T-helper 1 cell treated with Interleukin-12 subunit alpha and Interleukin-12 subunit beta and Interleukin-4 antibody, amounts not matched to agents 30 μg/mL and 1 μg/mL, for 36 hours (primary cell): ENCODE results near the gene ZNF30.

Source experiments
- H3K27ac Mint-ChIP-seq: one replicate; pipeline ENCODE4 v1.8.0; 2021; ENCODE audit warnings: mild to moderate bottlenecking, mixed read lengths
- H3K27me3 Mint-ChIP-seq: one replicate; pipeline ENCODE4 v1.8.0; 2021; ENCODE audit warnings: low read depth, mixed read lengths
- H3K36me3 Mint-ChIP-seq: one replicate; pipeline ENCODE4 v1.8.0; 2021; ENCODE audit warnings: low read depth, mixed read lengths
- H3K4me1 Mint-ChIP-seq: one replicate; pipeline ENCODE4 v1.8.0; 2021; ENCODE audit warnings: low read depth, mixed read lengths
- H3K4me3 Mint-ChIP-seq: one replicate; pipeline ENCODE4 v1.8.0; 2021; ENCODE audit warnings: mild to moderate bottlenecking, moderate library complexity, mixed read lengths
- H3K9me3 Mint-ChIP-seq: one replicate; pipeline ENCODE4 v1.8.0; 2021; ENCODE audit warnings: mixed read lengths

ZNF30 gene

DNA sequence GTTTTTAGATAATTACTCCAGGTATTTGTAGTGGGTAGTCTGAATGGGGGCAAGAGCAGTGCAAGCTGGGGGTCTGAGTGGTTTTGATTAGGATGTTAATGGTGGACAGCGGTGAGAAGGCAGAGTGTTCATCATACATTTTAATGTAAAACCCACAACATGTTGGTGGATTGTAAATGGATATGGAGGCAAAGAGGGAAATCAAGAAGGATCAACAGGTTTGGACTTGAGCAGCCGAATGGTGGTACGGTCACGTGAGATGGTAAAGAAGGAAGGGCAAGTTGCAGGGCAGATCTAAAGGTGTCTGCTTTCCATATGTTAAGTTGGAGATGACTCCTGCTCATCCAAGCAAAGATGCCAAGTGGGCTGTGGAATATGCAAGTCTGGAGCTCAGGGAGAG lies 9.5 kb downstream of the ZNF30 start:
- Mint-ChIP-seq H3K27me3 (no peaks in the 10 kb centered on the region), H3K36me3 (peaks cover 44% of the 10 kb centered on the region), H3K27ac (no peak overlapping the region), H3K9me3 (peaks cover 28% of the 10 kb centered on the region), H3K4me3 (no peak overlapping the region), H3K4me1 (no peaks in the 10 kb centered on the region)

DNA sequence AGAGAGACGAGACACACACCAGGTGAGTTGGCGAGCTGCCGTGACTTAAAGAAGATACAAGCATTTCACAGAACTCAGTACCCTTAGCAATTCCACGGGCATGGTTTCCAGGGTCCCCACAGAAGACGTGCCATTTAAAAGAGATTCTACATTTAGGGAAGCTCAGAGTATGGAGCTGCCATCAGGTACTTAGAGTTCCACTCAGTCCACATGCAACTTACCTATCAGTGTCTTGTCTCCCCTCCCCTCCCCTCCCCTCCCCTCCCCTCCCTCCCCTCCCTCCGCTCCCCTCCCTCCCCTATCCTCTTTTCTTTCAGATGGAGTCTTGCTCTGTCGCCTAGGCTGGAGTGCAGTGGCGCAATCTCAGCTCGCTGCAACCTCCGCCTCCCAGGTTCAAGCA lies 12.2 kb downstream of the ZNF30 start:
- no peaks in the 10 kb centered on the region for H3K27me3 Mint-ChIP-seq
- H3K4me1 Mint-ChIP-seq = no peaks in the 10 kb centered on the region
- peaks cover 52% of the 10 kb centered on the region for H3K36me3 Mint-ChIP-seq
- no peak overlapping the region for H3K4me3 Mint-ChIP-seq
- H3K27ac Mint-ChIP-seq = no peak overlapping the region
- H3K9me3 Mint-ChIP-seq = peaks cover 47% of the 10 kb centered on the region

DNA sequence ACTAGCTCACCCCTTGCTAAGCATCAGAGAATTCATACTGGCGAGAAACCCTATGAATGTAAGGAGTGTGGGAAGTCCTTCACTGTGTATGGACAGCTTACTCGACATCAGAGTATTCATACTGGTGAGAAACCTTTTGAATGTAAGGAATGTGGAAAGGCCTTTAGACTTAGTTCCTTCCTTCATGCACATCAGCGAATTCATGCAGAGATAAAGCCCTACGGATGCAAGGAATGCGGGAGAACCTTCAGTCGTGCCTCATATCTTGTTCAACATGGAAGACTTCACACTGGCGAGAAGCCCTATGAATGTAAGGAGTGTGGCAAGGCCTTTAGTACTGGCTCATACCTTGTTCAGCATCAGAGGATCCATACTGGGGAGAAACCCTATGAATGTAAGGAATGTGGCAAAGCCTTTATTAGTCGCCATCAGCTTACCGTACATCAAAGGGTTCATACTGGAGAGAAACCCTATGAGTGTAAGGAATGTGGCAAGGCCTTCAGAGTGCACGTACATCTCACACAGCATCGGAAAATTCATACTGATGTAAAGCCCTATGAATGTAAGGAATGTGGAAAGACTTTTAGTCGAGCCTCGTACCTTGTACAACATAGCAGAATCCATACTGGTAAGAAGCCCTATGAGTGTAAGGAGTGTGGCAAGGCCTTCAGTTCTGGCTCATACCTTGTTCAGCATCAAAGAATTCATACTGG lies 17.3 kb downstream of the ZNF30 start:
- Mint-ChIP-seq H3K27ac (no peak overlapping the region), H3K27me3 (no peaks in the 10 kb centered on the region), H3K9me3 (peaks cover 62% of the 10 kb centered on the region), H3K4me1 (no peaks in the 10 kb centered on the region), H3K4me3 (no peak overlapping the region), H3K36me3 (peaks cover 50% of the 10 kb centered on the region)

DNA sequence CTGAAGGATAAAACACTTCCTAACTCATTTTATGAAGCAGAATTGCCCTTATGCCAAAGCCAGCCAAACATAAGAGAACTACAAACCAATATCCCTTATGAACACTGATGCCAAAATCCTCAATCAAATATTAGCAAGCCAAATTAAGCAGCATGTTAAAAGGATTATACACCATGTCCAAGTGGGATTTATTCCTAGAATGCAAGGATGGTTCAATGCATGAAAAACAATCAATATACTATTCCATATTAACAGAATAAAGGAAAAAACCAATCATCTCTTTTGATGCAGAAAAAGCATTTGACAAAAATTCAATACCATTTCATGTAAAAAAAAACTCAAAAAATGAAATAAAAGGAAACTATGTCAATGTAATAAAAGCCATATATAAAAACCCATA lies 26.4 kb downstream of the ZNF30 start:
- no peak overlapping the region for H3K4me3 Mint-ChIP-seq
- H3K27me3 Mint-ChIP-seq = no peaks in the 10 kb centered on the region
- H3K9me3 Mint-ChIP-seq = peaks cover 78% of the 10 kb centered on the region
- H3K4me1 Mint-ChIP-seq = no peaks in the 10 kb centered on the region
- H3K27ac Mint-ChIP-seq = no peak overlapping the region
- H3K36me3 Mint-ChIP-seq = peaks cover 69% of the 10 kb centered on the region

DNA sequence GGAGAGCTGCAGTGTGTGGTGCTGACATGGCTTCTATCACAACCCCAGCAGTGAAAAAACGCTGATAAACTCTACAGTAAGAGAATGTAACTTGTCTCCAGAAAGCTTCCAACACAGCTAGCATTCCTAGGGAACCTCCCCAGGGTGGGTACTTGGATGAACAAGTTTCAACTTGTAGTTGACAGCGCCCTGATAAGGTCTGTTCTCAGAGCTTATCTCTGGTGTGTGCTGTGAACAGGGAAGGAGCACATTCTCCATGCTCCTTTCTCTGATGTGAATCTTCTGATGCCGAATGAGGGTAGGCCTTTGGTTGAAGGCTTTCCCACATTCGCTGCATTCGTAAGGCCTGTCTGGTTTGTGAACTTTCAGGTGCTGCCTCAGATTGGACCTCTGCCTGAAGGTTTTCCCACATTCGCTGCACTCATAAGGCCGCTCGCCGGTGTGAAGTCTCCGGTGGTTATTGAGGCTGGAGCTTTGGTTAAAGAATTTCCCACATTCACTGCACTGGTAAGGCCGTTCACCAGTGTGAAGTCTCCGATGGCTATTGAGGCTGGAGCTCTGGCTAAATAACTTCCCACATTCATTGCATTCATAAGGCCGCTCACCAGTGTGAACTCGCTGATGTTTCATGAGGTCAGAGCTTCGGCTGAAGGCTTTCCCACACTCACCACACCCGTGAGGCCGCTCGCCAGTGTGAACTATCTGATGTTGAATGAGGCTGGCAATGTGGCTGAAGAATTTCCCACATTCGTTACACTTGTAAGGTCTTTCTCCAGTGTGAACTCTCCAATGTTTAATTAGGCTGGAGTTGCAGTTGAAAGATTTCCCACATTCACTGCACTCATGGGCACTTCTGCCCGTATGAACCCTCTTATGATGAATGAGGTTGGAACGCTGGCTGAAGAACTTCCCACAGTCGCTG lies 31.4 kb downstream of the ZNF30 start:
- Mint-ChIP-seq H3K36me3 (peaks cover 86% of the 10 kb centered on the region), H3K4me3 (no peak overlapping the region), H3K4me1 (peaks cover 18% of the 10 kb centered on the region), H3K27me3 (no peaks in the 10 kb centered on the region), H3K9me3 (peaks cover 88% of the 10 kb centered on the region), H3K27ac (no peak overlapping the region)

DNA sequence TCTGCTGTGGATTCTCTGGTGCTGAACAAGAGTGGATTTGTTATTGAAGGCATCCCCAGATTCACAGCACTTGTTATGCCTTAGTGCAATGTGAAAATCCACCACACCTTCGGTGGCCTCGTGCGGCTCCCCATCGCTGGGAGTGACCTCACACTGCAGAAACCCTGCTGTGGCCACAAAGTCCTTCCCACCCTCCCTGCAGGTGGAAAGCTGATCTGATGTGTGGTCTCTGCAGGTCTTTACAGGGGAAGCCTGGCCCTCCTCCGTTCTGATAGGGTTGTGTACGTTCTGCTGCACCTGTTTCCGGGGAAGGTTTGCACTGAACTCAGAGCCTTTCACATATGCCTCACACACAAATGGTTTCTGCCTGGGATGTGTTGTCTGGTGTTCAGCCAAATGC lies 32.3 kb downstream of the ZNF30 start:
- Mint-ChIP-seq H3K9me3 (peaks cover 82% of the 10 kb centered on the region), H3K4me1 (peaks cover 20% of the 10 kb centered on the region), H3K36me3 (peaks cover 82% of the 10 kb centered on the region), H3K4me3 (no peak overlapping the region), H3K27ac (no peak overlapping the region), H3K27me3 (no peaks in the 10 kb centered on the region)

DNA sequence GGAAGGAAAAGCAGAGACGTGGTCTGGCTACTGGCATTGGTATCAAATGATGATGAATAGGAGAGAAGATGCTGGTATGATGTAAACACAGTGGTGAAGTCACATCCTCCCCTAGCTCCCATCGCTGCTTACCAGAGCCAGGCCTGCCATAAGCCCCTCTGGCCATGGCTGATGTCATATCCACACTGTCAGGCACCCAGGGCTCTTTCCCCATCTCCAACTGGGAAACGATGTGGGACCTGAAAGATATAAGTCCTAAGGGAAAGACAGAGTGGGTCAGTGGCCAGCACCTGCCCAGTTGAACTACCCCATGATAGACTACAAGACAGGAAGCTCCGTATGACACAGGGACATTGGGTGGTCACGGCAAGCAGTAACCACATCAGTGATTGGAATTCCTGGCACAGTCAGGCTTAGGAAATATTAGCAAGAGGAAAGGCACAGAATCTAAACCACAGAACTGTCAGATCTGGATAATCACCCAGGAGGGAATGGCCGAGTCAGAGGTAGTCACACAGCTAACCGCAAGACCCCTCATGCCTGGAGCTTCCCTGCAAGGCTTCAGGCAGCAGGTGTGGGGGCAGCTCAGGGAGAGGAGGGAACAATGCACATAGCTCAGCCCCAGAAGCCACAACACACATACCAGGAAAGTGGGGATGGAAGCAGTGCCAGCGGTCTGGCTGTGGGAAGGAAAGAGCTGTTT lies 33.6 kb downstream of the ZNF30 start:
- Mint-ChIP-seq H3K4me3 (peak overlapping the region; percentile 30), H3K9me3 (peaks cover 76% of the 10 kb centered on the region), H3K27ac (no peak overlapping the region), H3K4me1 (peaks cover 23% of the 10 kb centered on the region), H3K27me3 (no peaks in the 10 kb centered on the region), H3K36me3 (peaks cover 76% of the 10 kb centered on the region)

DNA sequence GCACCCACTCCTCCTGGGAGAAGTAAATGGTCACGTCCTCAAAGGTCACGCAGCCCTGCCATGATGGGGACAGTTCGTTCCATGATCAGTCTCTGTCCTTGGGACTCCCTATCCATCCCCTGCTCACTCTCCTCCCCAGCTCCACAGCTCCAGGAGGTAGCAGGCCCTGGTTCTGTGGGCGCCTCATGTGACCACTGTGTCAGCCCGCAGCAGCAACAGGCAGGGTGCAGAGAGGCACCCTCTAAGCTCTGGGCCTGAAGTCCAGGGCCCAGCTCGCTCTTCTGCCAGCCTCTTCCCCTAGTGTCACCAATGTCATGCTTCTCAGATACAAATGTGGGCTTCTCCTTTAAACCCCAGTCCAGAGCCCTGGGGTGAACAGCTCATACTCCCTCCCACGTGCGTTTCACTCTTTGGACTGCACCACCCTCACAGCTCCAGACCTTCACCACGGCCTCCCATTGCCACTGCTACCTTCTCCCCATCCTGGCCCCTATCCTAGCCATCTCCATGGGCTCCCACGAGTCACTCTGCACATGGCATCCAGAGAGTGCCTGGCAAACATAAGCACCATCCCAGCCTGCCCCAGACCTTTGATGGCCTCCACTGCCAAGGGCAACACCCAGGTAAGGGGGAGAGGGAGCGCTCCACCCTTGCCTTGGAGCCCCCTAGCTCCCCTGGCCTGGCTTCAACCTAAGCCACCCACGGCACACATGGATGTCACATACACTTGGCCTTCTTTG lies 34.4 kb downstream of the ZNF30 start:
- Mint-ChIP-seq H3K4me3 (no peak overlapping the region), H3K27ac (peak overlapping the region; percentile 27), H3K27me3 (peaks cover 4% of the 10 kb centered on the region), H3K9me3 (peaks cover 74% of the 10 kb centered on the region), H3K36me3 (peaks cover 73% of the 10 kb centered on the region), H3K4me1 (peaks cover 25% of the 10 kb centered on the region)

DNA sequence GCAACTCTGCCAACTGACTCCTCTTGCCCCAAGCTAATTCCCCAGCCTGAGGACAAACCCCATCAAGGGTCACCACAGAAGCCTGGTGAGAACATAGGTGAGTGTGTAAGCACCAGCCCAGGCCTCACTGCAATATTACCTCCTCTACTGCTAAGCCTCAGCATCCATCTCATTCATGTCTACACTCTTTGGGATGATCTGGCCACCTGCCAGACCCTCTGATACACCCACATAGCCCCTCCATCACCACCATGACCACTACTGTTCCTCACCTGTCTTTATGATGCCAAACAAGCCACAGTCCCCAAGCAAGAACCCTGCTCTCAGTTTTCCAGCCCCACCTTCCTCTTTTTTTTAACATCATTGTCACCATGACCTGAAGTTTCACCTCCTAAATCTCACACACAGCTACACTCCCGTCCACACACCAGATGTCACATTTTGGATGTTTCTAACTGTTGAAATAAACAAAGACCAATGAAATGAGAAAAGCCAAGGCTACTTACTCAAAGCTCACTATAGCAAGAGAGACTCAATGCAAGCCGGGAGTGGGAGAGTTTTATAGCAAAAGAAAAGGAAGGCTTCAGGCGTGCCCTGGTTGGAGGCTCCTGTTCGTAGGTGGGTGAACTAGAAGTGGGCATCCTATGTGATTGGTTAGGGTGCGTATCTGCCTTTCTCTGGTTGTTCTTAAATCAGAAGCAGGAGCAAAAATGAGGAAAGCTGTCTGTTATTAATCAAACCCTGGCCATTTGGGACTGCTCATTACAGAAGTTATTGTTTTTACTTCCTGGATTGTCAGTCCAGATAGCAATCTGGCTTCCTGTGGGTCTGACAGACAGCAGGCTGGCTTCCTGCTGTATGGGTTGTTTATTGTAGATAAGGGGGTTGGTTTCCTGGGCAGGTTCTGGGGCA lies 35.3 kb downstream of the ZNF30 start:
- Mint-ChIP-seq H3K4me3 (peak overlapping the region; percentile 94), H3K9me3 (peaks cover 68% of the 10 kb centered on the region)

DNA sequence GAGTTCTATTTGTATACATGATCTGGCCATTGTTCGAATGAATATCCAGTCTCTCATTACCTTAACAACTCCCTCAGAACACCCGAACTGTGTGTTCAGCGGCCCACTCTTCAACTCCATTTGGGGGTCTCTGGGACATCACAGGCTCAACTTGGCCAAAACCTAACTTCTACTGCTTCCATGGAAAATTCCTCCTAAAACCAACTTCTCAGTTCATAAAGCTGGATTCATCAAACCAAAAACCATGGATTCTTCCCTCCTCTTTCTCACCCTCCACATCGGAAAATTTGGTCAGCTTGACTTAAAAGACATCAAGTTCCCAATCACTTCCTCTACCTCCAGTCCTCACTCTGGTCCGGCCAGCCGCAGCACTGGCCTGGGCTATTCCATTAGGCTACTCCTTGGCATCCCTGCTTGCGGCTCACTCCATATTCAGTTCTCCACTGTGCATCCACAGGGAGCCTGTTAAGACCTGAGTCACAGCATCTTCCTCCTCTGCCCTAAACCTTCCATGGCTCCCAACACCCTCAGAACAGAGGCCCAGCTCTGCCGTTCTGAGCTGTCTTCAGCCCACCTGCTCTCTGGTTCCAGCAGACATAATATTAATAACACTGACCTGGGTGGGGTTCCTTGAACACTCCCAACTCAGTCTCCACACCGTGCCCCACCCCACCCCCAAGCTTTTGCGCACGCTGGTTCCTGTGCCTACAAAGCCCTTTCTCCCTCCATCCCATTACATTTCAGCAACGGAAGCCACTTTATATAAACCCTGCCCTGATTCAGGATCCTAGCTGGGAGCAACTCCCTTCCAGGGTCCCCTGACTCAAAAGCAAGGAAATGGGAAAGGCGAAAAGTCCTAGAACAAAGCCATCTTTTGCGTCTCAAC lies 36.2 kb downstream of the ZNF30 start:
- H3K4me1 Mint-ChIP-seq = peaks cover 25% of the 10 kb centered on the region
- peak overlapping the region; percentile 94 for H3K4me3 Mint-ChIP-seq
- peaks cover 4% of the 10 kb centered on the region for H3K27me3 Mint-ChIP-seq
- peak overlapping the region; percentile 84 for H3K27ac Mint-ChIP-seq
- H3K9me3 Mint-ChIP-seq = peaks cover 68% of the 10 kb centered on the region
- peaks cover 57% of the 10 kb centered on the region for H3K36me3 Mint-ChIP-seq

More for the DNA sequence above, 35.3 kb downstream of the ZNF30 start:
- Mint-ChIP-seq H3K27me3 (peaks cover 4% of the 10 kb centered on the region), H3K27ac (peak overlapping the region; percentile 84), H3K4me1 (peaks cover 25% of the 10 kb centered on the region), H3K36me3 (peaks cover 64% of the 10 kb centered on the region)

DNA sequence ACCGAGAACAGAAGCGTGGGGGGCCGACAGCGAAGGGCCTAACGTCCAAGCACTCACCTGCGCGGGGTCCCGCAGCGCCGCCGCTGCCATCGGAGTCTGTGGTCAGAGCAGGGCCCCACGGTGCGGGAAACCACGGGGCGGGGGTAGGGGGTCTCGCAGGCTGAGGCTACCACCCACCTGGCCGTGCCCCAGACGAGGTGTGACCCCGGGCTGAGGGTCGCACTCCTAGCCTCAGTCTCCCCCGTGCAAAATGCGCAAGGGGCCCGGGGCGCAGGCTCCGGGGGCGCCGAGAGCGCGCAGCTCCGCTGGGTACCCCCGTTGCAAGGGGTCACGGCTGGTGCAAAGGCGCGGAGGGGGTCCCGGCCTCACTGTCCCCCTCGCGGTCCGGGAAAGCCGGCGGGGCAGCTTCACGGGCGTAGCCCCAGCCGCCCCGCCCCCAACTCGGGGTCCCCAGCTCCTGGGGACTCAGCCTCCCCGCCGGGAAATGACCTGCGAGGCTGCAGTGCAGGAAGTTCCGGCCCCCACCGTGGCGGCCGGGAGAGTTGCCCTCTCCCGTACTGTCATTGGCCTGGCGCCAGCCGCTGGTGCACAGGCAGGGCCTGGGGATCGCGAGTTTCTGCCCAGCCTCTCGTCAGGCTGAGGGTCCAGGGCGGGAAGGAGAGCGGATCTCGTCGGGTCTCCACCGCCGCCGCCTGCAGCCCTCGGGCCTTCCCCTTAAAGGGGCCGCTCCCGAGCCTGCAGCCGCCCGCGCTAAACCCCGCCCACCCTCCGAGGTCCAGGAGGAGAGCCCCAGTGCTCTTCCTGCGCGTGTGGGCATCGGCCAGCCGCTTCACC lies 37.1 kb downstream of the ZNF30 start, which contains the start of gene ZNF792:
Gene ZNF792 (minus strand): TSS at position 657 of the 834 bp plus-strand sequence. CDS start 567 bp downstream, at position 90.
- peaks cover 68% of the 10 kb centered on the region for H3K9me3 Mint-ChIP-seq
- H3K27me3 Mint-ChIP-seq = peaks cover 4% of the 10 kb centered on the region
- H3K4me1 Mint-ChIP-seq = peaks cover 25% of the 10 kb centered on the region
- H3K36me3 Mint-ChIP-seq = peaks cover 49% of the 10 kb centered on the region
- H3K4me3 Mint-ChIP-seq = peak within 1 kb of the TSS; percentile 94
- H3K27ac Mint-ChIP-seq = peak within 1 kb of the TSS; percentile 84

DNA sequence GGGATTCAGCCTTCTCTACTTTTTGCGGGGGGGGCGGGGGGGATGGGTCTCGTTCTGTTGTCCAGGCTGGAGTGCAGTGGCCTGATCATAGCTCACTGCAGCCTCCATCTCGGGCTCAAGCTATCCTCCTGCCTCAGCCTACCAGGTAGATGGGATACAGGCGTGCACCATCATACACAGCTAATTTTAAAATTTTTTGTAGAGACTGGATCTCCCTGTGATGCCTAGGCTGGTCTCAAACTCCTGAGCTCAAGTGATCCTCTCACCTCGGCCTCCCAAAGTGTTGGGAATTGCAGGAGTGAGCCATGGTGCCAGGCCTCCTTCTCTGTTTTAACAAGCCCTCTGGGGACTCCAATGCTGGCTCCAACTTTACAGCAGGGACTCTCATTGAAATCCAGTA lies 37.9 kb downstream of the ZNF30 start:
- H3K36me3 Mint-ChIP-seq = peaks cover 42% of the 10 kb centered on the region
- peak overlapping the region; percentile 54 for H3K4me3 Mint-ChIP-seq
- no peak overlapping the region for H3K27ac Mint-ChIP-seq
- H3K9me3 Mint-ChIP-seq = peaks cover 63% of the 10 kb centered on the region
- peaks cover 4% of the 10 kb centered on the region for H3K27me3 Mint-ChIP-seq
- peaks cover 25% of the 10 kb centered on the region for H3K4me1 Mint-ChIP-seq
